HG02623 (cell line): ENCODE results near the gene SDK1.

Experiments used
- ATAC-seq: cut with Tn5 transposase; IDR thresholded peaks from one replicate; pipeline ENCODE4 v1.9.1; 2021; ENCODE audit warnings: moderate library complexity; ENCODE audit not compliant: unreplicated experiment

SDK1 gene

GRCh38 chr7:3300651-3301448, at the start of gene SDK1:
SDK1 (plus strand) TSS chr7:3301252; CDS start chr7:3301587, 335 bp downstream.
- peak; percentile 92 for ATAC-seq

- no peak for ATAC-seq
Observed at GRCh38 chr7:3254718-3255117, 46.3 kb upstream of the SDK1 start.

GRCh38 chr7:3259711-3260400, 41.2 kb upstream of the SDK1 start:
- no peak for ATAC-seq

- ATAC-seq, result no peak
Observed at GRCh38 chr7:3260401-3260715, 40.7 kb upstream of the SDK1 start.

- ATAC-seq, result no peak
Observed at GRCh38 chr7:3264693-3265339, 36.2 kb upstream of the SDK1 start.

GRCh38 chr7:3265388-3265787, 35.7 kb upstream of the SDK1 start:
- ATAC-seq, result no peak

GRCh38 chr7:3266240-3266639, 34.8 kb upstream of the SDK1 start:
- no peak for ATAC-seq

GRCh38 chr7:3267966-3268690, 32.9 kb upstream of the SDK1 start:
- ATAC-seq, result no peak

GRCh38 chr7:3270362-3270761, 30.7 kb upstream of the SDK1 start:
- ATAC-seq, result no peak

GRCh38 chr7:3271298-3271697, 29.8 kb upstream of the SDK1 start:
- no peak for ATAC-seq

GRCh38 chr7:3272691-3273141, 28.3 kb upstream of the SDK1 start:
- no peak for ATAC-seq

GRCh38 chr7:3274131-3274530, 26.9 kb upstream of the SDK1 start:
- ATAC-seq, result no peak

- no peak for ATAC-seq
Observed at GRCh38 chr7:3277604-3278572, 23.2 kb upstream of the SDK1 start.

GRCh38 chr7:3279147-3279818, 21.8 kb upstream of the SDK1 start:
- no peak for ATAC-seq

- ATAC-seq, result no peak
Observed at GRCh38 chr7:3280445-3280844, 20.6 kb upstream of the SDK1 start.

- no peak for ATAC-seq
Observed at GRCh38 chr7:3280946-3281656, 20.0 kb upstream of the SDK1 start.

- no peak for ATAC-seq
Observed at GRCh38 chr7:3282457-3282856, 18.6 kb upstream of the SDK1 start.

GRCh38 chr7:3283130-3283704, 17.8 kb upstream of the SDK1 start:
- ATAC-seq, result no peak

GRCh38 chr7:3285652-3286051, 15.4 kb upstream of the SDK1 start:
- no peak for ATAC-seq
